Adipocyte (in vitro differentiated cells): ENCODE measurements around the gene RYR3.

Experiments used
- DNase-seq: peaks from one replicate; pipeline ENCODE4 v3.0.0-alpha.2; 2015; ENCODE audit warnings: low read depth
- H3K27me3 ChIP-seq: replicated peaks from 2 replicates; pipeline ENCODE4 v1.7.0; 2013; ENCODE audit warnings: mild to moderate bottlenecking, low read length, moderate library complexity; ENCODE audit not compliant: control insufficient read depth, insufficient read depth
- H3K36me3 ChIP-seq: 2 replicates; pipeline ENCODE4 v1.7.0; 2013; ENCODE audit warnings: low read length, mild to moderate bottlenecking, moderate library complexity; ENCODE audit not compliant: control insufficient read depth, insufficient read depth, severe bottlenecking
- H3K4me1 ChIP-seq: 2 replicates; pipeline ENCODE4 v1.7.0; 2013; ENCODE audit warnings: mild to moderate bottlenecking, low read length, moderate library complexity; ENCODE audit not compliant: control insufficient read depth, insufficient read depth
- H3K4me3 ChIP-seq: 2 replicates; pipeline ENCODE4 v1.7.0; 2013; ENCODE audit warnings: mild to moderate bottlenecking, low read length, moderate library complexity
- H3K9ac ChIP-seq: 2 replicates; pipeline ENCODE4 v1.7.0; 2013; ENCODE audit warnings: mild to moderate bottlenecking, low read length, moderate library complexity
- H3K9me3 ChIP-seq: 2 replicates; pipeline ENCODE4 v1.7.0; 2013; ENCODE audit warnings: mild to moderate bottlenecking, low read length, moderate library complexity; ENCODE audit not compliant: control insufficient read depth

RYR3 gene

GRCh38 chr15:33360886-33361285, 50.1 kb downstream of the RYR3 start:
- Histone ChIP-seq H3K4me3 (no peak overlapping the region), H3K9me3 (no peaks in the 10 kb centered on the region), H3K4me1 (no peaks in the 10 kb centered on the region), H3K36me3 (no peaks in the 10 kb centered on the region), H3K27me3 (peaks cover 24% of the 10 kb centered on the region), H3K9ac (no peak overlapping the region)
- DNase-seq, result no peak

- no peaks in the 10 kb centered on the region for H3K9me3 ChIP-seq
- H3K36me3 ChIP-seq, result no peaks in the 10 kb centered on the region
- DNase-seq, result no peak
- peaks cover 11% of the 10 kb centered on the region for H3K27me3 ChIP-seq
- H3K4me3 ChIP-seq, result no peak overlapping the region
- H3K9ac ChIP-seq, result no peak overlapping the region
- H3K4me1 ChIP-seq, result no peaks in the 10 kb centered on the region
Measured at GRCh38 chr15:33369941-33370622, 59.3 kb downstream of the RYR3 start.

- Histone ChIP-seq H3K27me3 (peaks cover 11% of the 10 kb centered on the region), H3K9ac (no peak overlapping the region), H3K4me3 (no peak overlapping the region), H3K4me1 (no peaks in the 10 kb centered on the region), H3K9me3 (no peaks in the 10 kb centered on the region), H3K36me3 (no peaks in the 10 kb centered on the region)
- DNase-seq, result no peak
Measured at GRCh38 chr15:33370623-33371020, 59.9 kb downstream of the RYR3 start.

GRCh38 chr15:33371159-33371558, 60.4 kb downstream of the RYR3 start:
- Histone ChIP-seq H3K4me1 (no peaks in the 10 kb centered on the region), H3K27me3 (peaks cover 11% of the 10 kb centered on the region), H3K4me3 (no peak overlapping the region), H3K36me3 (no peaks in the 10 kb centered on the region), H3K9me3 (no peaks in the 10 kb centered on the region), H3K9ac (no peak overlapping the region)
- DNase-seq, result no peak

- Histone ChIP-seq H3K4me3 (no peak overlapping the region), H3K27me3 (peaks cover 11% of the 10 kb centered on the region), H3K9ac (no peak overlapping the region), H3K36me3 (no peaks in the 10 kb centered on the region), H3K4me1 (no peaks in the 10 kb centered on the region), H3K9me3 (no peaks in the 10 kb centered on the region)
- no peak for DNase-seq
Measured at GRCh38 chr15:33374226-33374914, 63.6 kb downstream of the RYR3 start.

GRCh38 chr15:33375236-33375635, 64.5 kb downstream of the RYR3 start:
- Histone ChIP-seq H3K4me3 (no peak overlapping the region), H3K4me1 (no peaks in the 10 kb centered on the region), H3K9me3 (no peaks in the 10 kb centered on the region), H3K36me3 (no peaks in the 10 kb centered on the region), H3K9ac (no peak overlapping the region), H3K27me3 (peaks cover 6% of the 10 kb centered on the region)
- DNase-seq, result no peak

GRCh38 chr15:33377204-33377603, 66.4 kb downstream of the RYR3 start:
- H3K9ac ChIP-seq, result no peak overlapping the region
- H3K4me1 ChIP-seq, result no peaks in the 10 kb centered on the region
- no peaks in the 10 kb centered on the region for H3K36me3 ChIP-seq
- peaks cover 17% of the 10 kb centered on the region for H3K27me3 ChIP-seq
- no peak for DNase-seq
- no peak overlapping the region for H3K4me3 ChIP-seq
- no peaks in the 10 kb centered on the region for H3K9me3 ChIP-seq

GRCh38 chr15:33378866-33379480, 68.2 kb downstream of the RYR3 start:
- H3K9ac ChIP-seq, result no peak overlapping the region
- H3K27me3 ChIP-seq, result peaks cover 12% of the 10 kb centered on the region
- H3K4me1 ChIP-seq, result no peaks in the 10 kb centered on the region
- no peak for DNase-seq
- H3K36me3 ChIP-seq, result no peaks in the 10 kb centered on the region
- H3K4me3 ChIP-seq, result no peak overlapping the region
- no peaks in the 10 kb centered on the region for H3K9me3 ChIP-seq

- DNase-seq, result no peak
- Histone ChIP-seq H3K4me1 (no peaks in the 10 kb centered on the region), H3K36me3 (no peaks in the 10 kb centered on the region), H3K27me3 (peaks cover 15% of the 10 kb centered on the region), H3K4me3 (no peak overlapping the region), H3K9me3 (no peaks in the 10 kb centered on the region), H3K9ac (no peak overlapping the region)
Measured at GRCh38 chr15:33380406-33380805, 69.6 kb downstream of the RYR3 start.

- H3K9me3 ChIP-seq, result no peaks in the 10 kb centered on the region
- no peak overlapping the region for H3K9ac ChIP-seq
- H3K4me3 ChIP-seq, result no peak overlapping the region
- DNase-seq, result no peak
- peaks cover 15% of the 10 kb centered on the region for H3K27me3 ChIP-seq
- H3K4me1 ChIP-seq, result no peaks in the 10 kb centered on the region
- H3K36me3 ChIP-seq, result no peaks in the 10 kb centered on the region
Measured at GRCh38 chr15:33382491-33382890, 71.7 kb downstream of the RYR3 start.

GRCh38 chr15:33384307-33384706, 73.5 kb downstream of the RYR3 start:
- DNase-seq, result no peak
- no peak overlapping the region for H3K4me3 ChIP-seq
- no peaks in the 10 kb centered on the region for H3K4me1 ChIP-seq
- no peaks in the 10 kb centered on the region for H3K9me3 ChIP-seq
- no peaks in the 10 kb centered on the region for H3K36me3 ChIP-seq
- H3K27me3 ChIP-seq, result peaks cover 15% of the 10 kb centered on the region
- H3K9ac ChIP-seq, result no peak overlapping the region
